Ovary (tissue), 3 donors: ENCODE data around the gene SLX4IP.

Experiments
- CTCF ChIP-seq, 3 donors: fragments of 450-650 bp in 2 of 3; fragments of 200-600 bp in 1 of 3; IDR thresholded peaks; one replicate each; pipeline versions ENCODE4 v1.5.1 to v1.8.0; 2016 to 2022; ENCODE audit warnings: antibody characterized with exemption in 3 of 3, mild to moderate bottlenecking in 1 of 3
- POLR2A ChIP-seq: fragments of 450-650 bp; IDR thresholded peaks from one replicate; pipeline ENCODE4 v1.6.1; 2017; ENCODE audit warnings: antibody characterized with exemption, mild to moderate bottlenecking, moderate library complexity
- donor health status: DM: no; HTN: no; CAD: no.

DNA sequence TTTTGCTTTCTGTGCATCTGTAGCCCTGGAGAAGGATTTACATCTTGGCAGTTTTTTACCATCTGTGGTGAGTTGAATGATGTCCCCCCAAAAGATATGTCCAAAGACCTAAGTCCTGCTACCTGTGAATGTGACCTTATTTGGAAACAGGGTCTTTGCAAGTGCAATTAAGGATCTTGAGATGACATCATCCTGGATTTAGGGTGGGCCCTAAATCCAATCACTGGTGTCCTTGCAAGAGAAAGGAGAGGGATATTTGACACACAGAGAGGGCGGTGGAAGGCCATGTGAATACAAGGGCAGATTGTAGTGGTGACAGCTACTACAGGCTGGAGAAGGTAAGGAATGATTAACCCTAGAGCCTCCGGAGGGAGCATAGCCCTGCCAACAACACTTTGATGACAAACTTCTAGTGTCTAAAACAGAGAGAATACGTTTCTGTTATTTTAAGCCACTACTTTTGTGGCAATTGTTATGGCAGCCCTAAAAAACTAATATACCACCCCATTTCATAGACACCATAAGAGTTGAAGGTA lies 36.2 kb upstream of the SLX4IP start:
- no peak for TF ChIP-seq POLR2A
- TF ChIP-seq CTCF (IDR thresholded peaks at IDR 0.05), result no peak
